Tibial artery (tissue), 4 donors: ENCODE measurements around the gene PGM1.

Experiments used
- DNase-seq, 2 donors: peaks; one replicate each; pipeline ENCODE4 v3.0.0-alpha.2; 2019
- H3K27ac ChIP-seq, 2 donors: fragments of 200-600 bp; sonication (generic) in 1 of 2; 1 replicate in 1 of 2; 2 replicates in 1 of 2; pipeline ENCODE4 v1.5.1; 2018 to 2019; ENCODE audit warnings: mild to moderate bottlenecking in 1 of 2
- H3K27me3 ChIP-seq, 2 donors: fragments of 200-600 bp; sonication (generic) in 1 of 2; one replicate each; pipeline versions ENCODE4 v1.5.1 to v1.6.0; 2016 to 2019
- H3K36me3 ChIP-seq, 3 donors: fragments of 200-600 bp; sonication (generic) in 2 of 3; one replicate each; pipeline ENCODE4 v1.5.1; 2016 to 2019; ENCODE audit warnings: mild to moderate bottlenecking in 2 of 3
- H3K4me1 ChIP-seq, 4 donors: fragments of 200-600 bp; sonication (generic) in 2 of 4; 1 replicate in 3 of 4; 2 replicates in 1 of 4; pipeline ENCODE4 v1.5.1; 2016 to 2019
- H3K4me3 ChIP-seq, 2 donors: fragments of 200-600 bp; sonication (generic) in 1 of 2; 1 replicate in 1 of 2; 2 replicates in 1 of 2; pipeline ENCODE4 v1.5.1; 2018 to 2019; ENCODE audit warnings: mild to moderate bottlenecking in 2 of 2
- H3K9me3 ChIP-seq, 3 donors: fragments of 200-600 bp; sonication (generic) in 1 of 3; one replicate each; pipeline ENCODE4 v1.5.1; 2016 to 2019
- intact Hi-C: fragments of 100-400 bp; cut with DNase I; formaldehyde crosslinking; loops from one replicate; pipeline ENCODE4 v1.15.0; 2023; ENCODE audit warnings: low total_unique reads
- TF ChIP-seq, protein P1 (sequence below), 2 experiments: fragments of 200-600 bp in 1 of 2; fragments of 450-650 bp in 1 of 2; IDR thresholded peaks; one replicate each; pipeline ENCODE4 v1.5.1; 2017 to 2019; ENCODE audit warnings: antibody characterized with exemption in 2 of 2, mild to moderate bottlenecking in 1 of 2, moderate library complexity in 1 of 2

Gene PGM1

DNA sequence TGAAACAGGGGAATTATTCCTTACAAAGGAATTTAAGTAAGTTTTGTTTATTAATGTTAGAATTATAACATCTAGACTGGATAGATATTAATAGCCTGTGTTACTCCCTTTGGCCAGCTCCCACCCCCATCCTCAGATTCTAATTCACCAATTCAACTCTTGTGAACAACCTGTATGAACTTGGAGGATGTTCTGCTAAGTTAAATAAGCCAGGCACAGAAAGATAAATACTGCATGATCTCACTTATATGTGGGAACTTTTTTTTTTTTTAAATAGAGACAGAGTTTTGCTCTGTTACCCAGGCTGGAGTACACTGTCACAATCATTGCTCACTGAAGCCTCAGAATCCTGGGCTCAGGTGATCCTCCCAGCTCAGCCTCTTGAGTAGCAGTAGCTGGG is 37.7 kb upstream of the PGM1 start:
- DNase-seq: no peak
- Histone ChIP-seq H3K9me3 (no peaks in the 10 kb centered on the region), H3K36me3 (peaks cover 0 to 12% (median 7%) of the 10 kb centered on the region in 3 donors), H3K27ac (no peak overlapping the region), H3K27me3 (no peaks in the 10 kb centered on the region), H3K4me3 (no peak overlapping the region), H3K4me1 (no peaks in the 10 kb centered on the region)
- TF ChIP-seq, protein P1, sequence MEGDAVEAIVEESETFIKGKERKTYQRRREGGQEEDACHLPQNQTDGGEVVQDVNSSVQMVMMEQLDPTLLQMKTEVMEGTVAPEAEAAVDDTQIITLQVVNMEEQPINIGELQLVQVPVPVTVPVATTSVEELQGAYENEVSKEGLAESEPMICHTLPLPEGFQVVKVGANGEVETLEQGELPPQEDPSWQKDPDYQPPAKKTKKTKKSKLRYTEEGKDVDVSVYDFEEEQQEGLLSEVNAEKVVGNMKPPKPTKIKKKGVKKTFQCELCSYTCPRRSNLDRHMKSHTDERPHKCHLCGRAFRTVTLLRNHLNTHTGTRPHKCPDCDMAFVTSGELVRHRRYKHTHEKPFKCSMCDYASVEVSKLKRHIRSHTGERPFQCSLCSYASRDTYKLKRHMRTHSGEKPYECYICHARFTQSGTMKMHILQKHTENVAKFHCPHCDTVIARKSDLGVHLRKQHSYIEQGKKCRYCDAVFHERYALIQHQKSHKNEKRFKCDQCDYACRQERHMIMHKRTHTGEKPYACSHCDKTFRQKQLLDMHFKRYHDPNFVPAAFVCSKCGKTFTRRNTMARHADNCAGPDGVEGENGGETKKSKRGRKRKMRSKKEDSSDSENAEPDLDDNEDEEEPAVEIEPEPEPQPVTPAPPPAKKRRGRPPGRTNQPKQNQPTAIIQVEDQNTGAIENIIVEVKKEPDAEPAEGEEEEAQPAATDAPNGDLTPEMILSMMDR (IDR thresholded peaks at IDR 0.05): no peak
- intact Hi-C loops: no loop called here

DNA sequence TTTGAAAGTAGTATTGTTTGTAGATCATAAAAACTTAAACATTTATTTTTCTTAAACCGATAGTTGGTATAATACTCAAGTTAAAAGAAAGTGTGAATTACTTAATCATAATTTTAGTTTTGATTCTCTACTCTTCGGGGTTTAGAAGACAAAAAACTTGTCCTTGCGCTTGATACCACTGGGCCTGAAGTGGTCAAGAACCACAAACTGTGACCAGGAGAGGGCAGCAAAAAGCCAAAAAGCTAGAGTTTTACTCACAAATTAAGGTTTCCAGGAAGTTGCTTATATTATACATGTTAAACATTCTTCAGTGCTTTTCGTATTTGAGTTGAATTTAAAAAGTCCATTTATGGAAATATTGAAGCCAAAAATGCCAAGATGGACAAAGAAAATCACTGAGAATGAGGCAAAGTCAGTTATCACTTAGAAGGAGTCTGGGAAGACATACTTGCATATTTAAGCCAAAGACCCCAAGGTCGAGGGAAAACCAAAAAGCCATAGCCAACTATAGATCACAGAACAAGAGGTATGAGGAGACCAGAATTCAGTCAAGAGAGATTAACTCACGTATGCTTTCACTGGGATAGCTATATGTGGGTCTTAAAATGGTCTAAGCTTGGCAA is 35.7 kb upstream of the PGM1 start:
- TF ChIP-seq, protein P1 (IDR thresholded peaks at IDR 0.05): peak in 1 of 2 experiments; percentile 24

DNA sequence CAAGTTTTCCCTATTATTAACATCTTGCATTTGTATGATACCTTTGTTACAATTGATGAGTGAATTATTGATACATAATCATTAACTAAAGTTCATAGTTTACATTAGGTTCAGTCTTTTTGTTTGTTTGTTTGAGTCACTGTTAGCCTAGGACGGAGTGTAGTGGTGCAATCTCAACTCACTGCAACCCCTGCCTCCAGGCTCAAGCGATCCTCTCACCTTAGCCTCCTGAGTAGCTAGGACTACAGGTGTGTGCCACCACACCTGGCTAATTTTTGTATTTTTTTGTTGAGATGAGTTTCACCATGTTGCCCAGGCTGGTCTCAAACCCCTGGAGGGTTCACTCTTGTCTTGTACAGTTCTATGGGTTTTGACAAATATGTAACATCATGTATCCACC is 33.9 kb upstream of the PGM1 start:
- no peaks in the 10 kb centered on the region for H3K4me1 ChIP-seq
- intact Hi-C loops: no loop called here
- H3K4me3 ChIP-seq: no peak overlapping the region
- no peaks in the 10 kb centered on the region for H3K27me3 ChIP-seq
- H3K36me3 ChIP-seq: no peaks in the 10 kb centered on the region
- TF ChIP-seq, protein P1 (IDR thresholded peaks at IDR 0.05): no peak
- no peak overlapping the region for H3K27ac ChIP-seq
- no peak for DNase-seq
- no peaks in the 10 kb centered on the region for H3K9me3 ChIP-seq

More for the DNA sequence above, 35.7 kb upstream of the PGM1 start:
- no peaks in the 10 kb centered on the region for H3K4me1 ChIP-seq
- no peaks in the 10 kb centered on the region for H3K9me3 ChIP-seq
- intact Hi-C loops: no loop called here
- H3K27me3 ChIP-seq: no peaks in the 10 kb centered on the region
- H3K36me3 ChIP-seq: peaks cover 0 to 12% (median 7%) of the 10 kb centered on the region in 3 donors
- H3K4me3 ChIP-seq: no peak overlapping the region
- H3K27ac ChIP-seq: no peak overlapping the region
- no peak for DNase-seq

DNA sequence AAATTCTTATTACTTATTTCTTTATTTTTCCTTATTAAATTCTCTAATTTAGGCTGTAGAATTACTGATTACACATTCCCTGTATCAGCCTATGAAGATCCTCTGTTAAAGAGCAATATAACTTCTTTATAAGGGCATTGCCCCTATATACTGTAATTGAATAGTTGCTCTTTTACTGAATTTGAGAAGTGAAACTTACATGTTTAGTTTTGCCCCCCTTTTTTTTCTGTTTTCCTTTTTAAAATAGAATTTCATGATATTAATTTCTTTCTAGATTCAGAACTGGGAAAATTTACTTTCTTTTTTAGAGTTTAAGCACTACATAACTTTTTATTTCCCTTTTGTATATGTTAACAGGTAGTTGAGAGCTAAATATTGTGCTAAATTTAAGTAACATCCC is 29.5 kb upstream of the PGM1 start:
- intact Hi-C loops: no loop called here
- TF ChIP-seq, protein P1 (IDR thresholded peaks at IDR 0.05): no peak
- DNase-seq: no peak
- Histone ChIP-seq H3K36me3 (no peaks in the 10 kb centered on the region), H3K9me3 (no peaks in the 10 kb centered on the region), H3K4me1 (no peaks in the 10 kb centered on the region), H3K4me3 (no peak overlapping the region), H3K27ac (no peak overlapping the region), H3K27me3 (no peaks in the 10 kb centered on the region)

DNA sequence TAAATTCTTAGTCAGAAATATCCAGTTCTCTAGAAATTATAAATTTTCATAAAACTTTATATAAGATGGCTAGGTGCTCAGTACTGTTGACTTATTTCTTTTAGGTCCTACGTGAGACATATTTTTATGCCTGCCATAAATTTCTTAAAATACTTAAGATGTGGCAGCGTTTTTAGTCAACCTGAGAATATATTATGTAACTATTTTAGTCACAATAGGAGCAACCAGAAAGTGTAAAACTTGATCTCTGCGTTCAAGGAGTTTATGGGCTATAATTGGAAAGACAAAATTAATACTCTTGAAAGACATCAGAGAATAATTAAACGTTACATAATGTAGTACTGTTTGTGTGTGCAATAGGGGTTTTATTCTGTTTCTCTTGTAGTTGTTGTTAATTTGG is 24.1 kb upstream of the PGM1 start:
- Histone ChIP-seq H3K9me3 (no peaks in the 10 kb centered on the region), H3K4me1 (no peaks in the 10 kb centered on the region), H3K4me3 (no peak overlapping the region), H3K36me3 (no peaks in the 10 kb centered on the region), H3K27ac (no peak overlapping the region), H3K27me3 (no peaks in the 10 kb centered on the region)
- TF ChIP-seq, protein P1 (IDR thresholded peaks at IDR 0.05): no peak
- intact Hi-C loops: no loop called here
- no peak for DNase-seq
